Middle frontal gyrus (tissue), 1 donor: ENCODE measurements around the gene VSX2.

Experiments
- DNase-seq: peaks from one replicate; pipeline ENCODE4 v3.0.0-alpha.2; 2015; ENCODE audit warnings: low spot score; ENCODE audit errors: extremely low spot score

Gene VSX2

DNA sequence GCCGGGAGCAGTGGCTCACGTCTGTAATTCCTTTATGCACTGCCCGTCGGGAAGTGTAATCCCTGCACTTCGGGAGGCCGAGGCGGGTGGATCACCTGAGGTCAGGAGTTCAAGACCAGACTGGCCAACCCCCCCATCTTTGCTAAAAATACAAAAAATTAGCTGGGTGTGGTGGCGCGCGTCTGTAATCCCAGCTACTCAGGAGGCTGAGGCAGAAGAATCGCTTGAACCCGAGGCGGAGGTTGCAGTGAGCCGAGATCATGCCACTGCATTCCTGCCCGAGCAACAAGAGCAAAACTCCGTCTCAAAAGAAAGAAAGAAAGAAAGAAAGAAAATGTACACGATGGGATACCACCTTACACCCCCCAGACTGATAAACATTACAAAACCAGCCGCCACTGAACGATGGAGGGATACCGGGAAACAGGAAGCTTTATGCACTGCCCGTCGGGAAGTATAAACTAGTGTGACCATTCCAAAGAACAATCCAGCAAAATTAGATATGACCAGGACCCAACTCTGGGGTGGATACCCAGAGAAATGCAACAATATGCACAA is 62.4 kb downstream of the VSX2 start:
- no peak for DNase-seq

DNA sequence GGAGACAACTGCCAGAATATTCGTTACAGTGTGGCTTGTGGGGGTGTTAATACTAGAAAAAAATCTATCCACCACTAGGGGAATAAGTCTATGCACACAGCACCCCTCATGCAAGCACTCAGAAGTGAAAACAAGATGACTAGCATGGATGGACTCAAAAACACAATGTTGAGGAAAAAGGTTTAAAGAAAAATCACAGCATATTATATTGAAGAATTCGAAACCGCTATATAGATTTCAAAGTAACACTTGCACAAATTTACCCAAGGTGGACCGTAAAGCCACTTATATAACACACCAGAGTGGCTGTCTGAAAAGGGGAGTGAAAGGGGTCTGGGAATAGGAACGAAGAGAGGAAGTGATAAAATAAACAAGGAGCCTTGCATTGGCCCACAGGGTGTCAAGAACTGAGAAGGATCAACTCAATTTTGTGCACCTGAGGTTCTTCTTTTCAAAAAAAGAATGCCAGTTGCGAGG is 62.9 kb downstream of the VSX2 start:
- DNase-seq: no peak

DNA sequence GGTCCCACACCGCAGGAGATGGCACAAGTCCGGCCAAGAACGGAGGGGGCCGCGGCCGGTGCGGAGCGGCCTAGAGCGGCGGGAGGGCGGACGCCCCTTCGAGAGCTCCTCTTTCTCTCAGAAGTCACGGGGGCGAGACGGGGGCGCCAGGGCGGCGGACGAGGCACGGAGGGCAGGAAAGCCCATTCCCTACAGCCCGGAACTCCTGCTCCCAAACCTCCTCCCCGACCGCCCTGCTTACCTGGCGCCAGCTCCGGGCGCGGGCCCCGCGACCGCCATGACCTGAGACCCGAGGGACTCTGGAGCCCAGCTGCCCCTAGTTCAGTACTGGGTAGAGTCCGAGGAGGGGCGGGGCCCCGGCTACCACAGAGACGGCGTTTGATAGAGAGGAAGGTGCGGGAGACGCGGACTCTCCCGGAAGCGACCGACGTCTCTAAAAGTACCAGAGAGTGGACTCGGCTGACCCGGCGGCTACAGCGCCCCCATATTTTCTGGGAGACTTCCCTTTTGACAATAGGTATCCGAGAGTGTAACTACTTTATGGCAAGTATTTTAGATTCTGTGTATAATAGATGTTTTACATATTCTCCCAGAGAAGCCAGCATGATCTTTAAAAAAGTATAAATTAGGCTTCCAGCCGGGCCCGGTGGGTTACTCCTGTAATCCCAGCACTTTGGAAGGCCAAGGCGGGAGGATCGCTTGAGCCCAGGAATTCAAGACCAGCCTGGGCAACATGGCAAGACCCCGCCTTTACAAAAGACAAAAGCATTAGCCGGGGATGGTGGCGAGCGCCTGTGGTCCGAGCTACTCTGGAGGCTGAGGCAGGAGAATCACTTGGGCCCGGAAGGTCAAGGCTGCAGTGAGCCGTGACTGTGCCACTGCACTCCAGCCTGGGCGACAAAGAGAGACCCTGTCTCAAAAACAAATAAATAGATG is 63.7 kb downstream of the VSX2 start, which contains the start of gene ABCD4:
Gene ABCD4, minus strand, starts transcription at position 301 of the 936 bp plus-strand sequence. Its CDS starts 22 bp downstream, at position 279.
- DNase-seq: peak; percentile 91

DNA sequence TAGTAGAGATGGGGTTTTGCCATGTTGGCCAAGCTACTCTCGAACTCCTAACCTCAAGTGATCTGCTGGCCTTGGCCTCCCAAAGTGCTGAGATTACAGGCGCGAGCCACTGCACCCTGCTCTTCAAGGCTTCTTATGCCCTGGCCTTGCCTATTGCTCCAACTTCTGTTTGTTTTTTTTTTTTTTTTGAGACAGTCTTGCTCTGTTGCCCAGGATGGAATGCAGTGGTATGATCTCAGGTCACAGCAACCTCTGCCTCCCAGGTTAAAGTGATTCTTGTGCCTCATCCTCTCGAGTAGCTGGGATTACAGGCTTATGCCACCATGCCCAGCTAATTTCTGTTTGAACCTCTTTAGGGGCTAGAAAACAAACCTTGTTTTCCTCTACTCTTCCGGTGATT is 69.4 kb downstream of the VSX2 start:
- DNase-seq: no peak

DNA sequence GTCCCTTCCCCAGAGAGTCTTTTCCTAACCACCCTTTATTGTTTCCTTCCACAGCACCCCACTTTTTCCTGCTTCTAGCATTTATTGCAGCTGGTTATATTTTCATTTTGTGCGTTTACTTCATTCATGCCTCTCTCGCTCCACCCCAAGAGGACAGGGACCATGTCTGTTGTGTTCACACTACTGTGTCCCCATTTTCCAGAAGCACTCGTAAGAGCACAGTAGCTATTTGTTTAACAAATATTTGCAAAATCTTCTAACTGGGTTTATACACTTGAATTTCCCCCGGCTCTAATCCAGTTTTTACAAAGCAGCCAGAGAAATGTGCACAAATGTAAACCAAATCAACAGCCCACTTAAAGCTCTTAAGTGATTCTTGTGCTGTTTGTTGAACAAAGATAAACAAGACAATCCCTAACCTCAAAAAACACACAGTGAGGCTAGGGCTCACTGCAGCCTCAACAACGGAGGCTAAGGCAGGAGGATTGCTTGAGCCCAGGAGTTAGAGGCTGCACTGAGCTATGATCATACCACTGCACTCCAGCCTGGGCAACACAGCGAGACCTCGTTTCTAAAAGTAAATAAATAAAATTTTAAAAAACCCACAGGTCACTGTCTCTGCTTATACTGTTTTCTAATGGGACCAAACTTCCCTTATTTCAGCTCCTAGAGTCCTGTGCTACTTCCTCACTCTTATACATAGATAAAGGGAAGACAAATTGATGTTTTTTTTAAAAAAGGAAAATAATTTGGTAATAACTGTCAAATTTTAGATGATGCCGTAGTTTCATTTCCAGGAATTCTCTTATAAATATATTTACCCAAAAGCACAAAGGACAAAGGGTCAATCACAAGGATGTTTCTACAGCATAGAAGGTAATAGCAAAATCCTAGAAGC is 70.1 kb downstream of the VSX2 start:
- DNase-seq: no peak

DNA sequence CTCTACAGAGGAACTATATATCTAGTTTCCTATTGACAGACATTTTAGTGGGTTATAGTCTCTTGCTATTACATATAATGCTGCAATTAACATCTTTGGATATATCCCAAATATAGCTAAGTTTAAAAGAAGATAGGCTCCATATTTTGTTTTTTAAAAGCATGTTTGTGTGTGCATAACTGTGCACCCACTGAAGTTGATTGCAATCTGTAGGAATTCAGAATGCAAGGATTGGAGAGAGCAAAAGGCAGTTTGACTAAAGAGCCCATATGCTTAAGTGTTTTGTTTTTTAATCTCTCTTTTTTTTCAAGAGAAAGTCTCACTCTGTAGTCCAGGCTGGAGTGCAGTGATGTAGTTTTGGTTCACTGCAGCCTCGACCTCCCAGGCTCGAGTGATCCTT is 72.9 kb downstream of the VSX2 start:
- DNase-seq: no peak
